Activated T-helper 1 cell treated with anti-CD3 and anti-CD28 coated beads, Interleukin-2, amount 50 U/mL, for 16 hours (primary cell): ENCODE measurements around the gene DGKZ.
A peak's percentile ranks its signal among the peaks of the same experiment; 100 is the strongest.

ENCODE experiments used
- DNase-seq, 2 donors: peaks; one replicate each; pipeline ENCODE4 v3.0.0-alpha.2; 2020; ENCODE audit warnings: low read depth in 1 of 2, low spot score in 1 of 2

The DGKZ gene

DNA sequence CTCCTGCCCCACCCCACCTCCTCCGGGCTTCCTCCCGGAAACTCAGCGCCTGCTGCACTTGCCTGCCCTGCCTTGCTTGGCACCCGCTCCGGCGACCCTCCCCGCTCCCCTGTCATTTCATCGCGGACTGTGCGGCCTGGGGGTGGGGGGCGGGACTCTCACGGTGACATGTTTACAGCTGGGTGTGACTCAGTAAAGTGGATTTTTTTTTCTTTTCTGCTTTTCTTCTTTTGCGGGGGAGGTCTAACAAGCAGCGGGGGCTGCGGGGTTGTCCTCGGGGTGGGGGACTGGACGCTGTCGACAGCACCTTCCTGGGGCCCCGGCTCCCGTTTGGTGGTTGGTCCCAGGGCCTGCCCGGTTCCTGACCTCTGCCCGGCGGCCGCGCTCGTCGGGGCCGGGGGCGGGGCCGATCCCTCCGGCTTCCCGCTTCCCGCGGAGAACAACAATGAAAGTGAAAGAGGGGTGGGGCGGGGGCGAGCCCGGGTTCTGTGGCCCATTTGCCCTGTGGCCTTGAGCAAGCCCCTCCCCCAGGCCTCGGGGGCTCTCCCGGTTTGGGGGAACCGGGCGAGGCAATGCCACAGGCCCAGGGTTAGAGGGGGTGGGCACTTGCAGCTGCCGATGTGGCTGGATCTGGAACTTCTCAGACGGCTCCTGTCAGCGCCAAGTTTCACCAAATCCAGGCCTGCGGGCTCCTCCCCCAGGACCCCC, 33.2 kb downstream of the DGKZ start:
- peak in 1 of 2 donors; percentile 43 for DNase-seq

DNA sequence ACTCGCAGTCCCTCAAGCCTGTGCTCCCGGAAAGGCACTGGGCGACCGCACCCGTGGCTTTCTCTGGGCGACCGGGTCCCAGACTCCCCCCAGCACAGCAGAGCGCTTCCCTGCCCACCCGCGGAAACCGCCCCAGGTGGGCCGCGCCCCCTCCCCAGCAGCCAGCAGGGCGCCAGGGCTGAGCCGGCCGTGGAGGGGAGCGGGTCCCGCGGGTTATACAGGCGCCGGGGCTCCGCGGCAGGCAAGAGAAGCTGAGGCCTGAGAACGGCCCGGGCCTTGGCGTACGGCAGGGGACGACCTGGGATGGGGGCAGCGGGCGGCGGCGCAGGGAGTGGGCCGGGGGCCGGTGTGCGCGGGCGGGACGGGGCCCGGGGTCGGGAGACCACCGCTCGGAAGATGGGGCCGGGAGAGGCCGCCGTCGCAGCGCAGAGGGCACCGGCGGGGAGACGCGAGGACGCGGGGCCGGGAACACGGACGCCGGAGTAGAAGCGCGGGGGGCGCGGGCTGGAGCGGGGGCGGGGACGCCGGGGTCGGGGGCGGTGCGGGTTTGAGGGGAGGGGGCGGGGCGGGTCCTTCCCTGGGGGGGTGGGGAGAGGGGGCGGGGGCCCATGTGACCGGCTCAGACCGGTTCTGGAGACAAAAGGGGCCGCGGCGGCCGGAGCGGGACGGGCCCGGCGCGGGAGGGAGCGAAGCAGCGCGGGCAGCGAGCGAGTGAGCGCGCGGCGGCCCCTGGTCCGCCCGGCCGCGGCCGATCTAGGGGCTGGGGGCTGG, 34.0 kb downstream of the DGKZ start, which contains the start of gene MDK:
Gene MDK, plus strand, starts transcription at position 622 of the 771 bp plus-strand sequence. CDS start 389 bp downstream, outside the sequence.
- DNase-seq: no peak

DNA sequence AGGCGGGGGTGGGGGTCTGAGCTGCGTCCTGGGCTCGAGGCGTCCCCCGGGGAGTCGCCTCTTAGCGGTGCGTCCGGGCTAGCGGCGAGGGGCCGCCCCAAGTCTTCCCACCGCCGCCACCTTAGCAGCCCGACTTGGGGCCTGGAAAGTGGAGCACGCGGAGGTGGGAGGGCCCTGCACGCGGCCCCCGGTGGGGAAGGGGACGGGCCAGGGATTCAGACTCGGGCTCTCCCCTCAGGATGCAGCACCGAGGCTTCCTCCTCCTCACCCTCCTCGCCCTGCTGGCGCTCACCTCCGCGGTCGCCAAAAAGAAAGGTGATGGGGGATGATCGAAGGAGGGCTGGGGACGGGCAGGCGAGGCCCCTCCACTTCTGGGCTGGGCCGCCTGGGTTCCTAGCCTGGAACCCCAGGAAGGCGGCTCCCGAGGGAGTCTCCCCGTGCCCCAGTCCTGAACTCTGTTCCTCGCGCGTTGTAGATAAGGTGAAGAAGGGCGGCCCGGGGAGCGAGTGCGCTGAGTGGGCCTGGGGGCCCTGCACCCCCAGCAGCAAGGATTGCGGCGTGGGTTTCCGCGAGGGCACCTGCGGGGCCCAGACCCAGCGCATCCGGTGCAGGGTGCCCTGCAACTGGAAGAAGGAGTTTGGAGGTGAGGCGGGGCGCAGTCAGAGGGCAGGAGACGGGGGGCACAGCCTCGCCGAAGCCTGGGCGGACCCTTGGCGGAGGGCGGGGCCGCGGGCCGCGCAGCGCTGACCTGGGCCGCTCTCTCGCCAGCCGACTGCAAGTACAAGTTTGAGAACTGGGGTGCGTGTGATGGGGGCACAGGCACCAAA, 34.8 kb downstream of the DGKZ start:
- no peak for DNase-seq

DNA sequence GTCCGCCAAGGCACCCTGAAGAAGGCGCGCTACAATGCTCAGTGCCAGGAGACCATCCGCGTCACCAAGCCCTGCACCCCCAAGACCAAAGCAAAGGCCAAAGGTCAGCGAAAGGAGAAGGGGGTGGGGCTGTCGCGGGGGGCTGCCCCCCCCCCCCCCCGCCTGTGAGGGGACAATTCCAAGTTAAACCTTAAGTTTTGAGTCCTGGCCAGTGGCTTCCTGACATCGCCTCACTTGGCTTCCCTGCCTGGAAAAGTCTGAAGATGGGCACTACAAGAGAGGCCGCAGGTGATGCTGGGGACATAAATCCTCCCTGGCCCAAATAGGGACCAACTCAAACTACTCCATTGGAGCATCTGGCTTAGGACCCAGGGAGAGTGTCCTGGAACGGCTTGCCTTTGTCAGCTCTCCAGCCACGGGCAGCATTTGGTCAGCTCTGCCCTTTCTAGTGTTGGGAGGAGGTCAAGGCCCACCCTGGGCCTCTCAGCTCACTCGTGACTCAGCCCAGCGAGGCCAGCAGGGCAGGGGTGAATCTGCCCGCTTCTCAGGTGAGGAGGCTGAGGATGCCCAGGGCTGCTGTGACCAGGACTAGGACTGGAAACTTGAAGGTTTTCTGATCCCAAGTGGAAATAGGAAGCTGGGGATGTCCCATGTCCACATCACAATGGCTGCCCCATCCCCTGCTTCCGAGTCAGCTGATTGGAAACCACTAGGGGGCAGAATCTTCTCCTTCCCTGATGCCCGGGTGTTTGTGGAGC, 35.6 kb downstream of the DGKZ start:
- no peak for DNase-seq

DNA sequence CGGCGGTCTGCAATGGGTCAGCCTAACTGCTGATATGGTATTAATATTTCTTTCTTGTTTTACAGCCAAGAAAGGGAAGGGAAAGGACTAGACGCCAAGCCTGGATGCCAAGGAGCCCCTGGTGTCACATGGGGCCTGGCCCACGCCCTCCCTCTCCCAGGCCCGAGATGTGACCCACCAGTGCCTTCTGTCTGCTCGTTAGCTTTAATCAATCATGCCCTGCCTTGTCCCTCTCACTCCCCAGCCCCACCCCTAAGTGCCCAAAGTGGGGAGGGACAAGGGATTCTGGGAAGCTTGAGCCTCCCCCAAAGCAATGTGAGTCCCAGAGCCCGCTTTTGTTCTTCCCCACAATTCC, 36.1 kb downstream of the DGKZ start:
- no peak for DNase-seq

DNA sequence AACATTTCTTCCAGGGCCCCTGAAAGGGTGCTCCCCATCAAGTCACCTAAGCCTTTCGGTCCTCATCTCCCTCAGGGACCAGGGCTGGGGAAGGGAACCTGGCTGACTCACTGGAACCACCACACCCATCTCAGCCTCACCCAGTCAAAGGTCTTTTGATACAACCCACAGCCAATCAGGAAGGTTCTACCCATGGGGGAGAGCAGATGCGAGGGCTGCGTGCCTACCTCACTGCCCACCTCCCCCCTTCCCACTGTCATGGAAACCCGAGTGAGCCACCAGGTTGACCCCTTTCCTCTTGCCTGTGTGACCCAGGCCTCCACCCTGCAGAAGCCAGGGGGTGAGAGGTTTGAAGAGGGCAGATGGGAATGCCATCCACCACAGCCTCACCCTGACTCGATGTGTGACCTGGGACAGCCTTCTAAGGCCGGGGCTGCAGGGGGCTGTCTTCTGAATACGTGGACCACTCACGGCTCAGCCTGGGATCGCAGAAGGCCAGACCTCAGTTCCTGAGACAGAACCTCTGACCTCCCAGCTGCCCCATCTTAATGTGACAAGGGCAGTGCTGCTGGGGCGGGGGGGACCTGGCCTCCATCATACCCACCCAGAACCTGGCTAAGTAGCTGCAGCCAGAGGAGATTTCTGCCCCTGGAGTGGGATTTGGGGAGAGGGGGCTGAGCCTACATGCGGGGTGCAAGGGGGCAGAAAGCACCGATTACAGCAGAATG, 36.9 kb downstream of the DGKZ start:
- no peak for DNase-seq

DNA sequence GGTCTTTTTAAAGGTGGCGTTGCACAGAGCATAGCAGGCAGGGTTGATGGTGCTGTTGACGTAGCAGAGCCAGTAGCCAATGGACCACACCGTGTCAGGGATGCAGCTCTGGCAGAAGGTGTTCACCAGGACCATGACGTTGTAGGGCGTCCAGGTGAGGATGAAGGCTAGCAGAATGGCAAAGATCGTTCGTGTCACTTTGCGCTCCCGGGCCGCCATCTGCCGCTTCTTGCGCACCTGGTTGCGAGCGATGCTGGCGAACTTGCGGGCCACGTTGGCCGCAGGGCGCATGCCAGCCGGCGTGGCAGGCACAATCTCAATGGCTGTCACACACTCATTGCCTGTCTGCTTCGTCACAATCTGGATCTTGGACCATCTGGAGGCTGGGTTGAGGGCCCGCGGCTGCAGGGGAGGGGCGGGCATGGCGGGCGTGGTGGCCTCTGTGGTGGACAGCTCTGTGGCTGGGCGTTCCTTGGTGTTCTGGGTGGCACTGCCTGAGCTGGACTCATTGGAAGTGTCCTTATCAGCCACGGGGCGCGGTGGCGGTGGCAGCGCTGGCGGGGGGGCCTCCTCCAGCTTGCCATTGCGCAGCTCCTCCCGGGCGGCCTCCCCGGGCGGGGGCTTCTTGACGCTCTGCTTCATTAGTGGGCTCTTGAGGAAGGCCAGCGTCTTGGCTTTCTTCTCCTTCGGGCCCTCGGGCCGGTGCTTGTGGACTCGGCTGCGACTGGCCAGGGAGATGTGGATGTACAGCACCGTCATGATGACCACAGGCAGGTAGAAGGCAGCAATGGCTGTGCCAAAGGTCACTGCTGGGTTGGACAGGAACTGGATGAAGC, 38.1 kb downstream of the DGKZ start:
- no peak for DNase-seq

DNA sequence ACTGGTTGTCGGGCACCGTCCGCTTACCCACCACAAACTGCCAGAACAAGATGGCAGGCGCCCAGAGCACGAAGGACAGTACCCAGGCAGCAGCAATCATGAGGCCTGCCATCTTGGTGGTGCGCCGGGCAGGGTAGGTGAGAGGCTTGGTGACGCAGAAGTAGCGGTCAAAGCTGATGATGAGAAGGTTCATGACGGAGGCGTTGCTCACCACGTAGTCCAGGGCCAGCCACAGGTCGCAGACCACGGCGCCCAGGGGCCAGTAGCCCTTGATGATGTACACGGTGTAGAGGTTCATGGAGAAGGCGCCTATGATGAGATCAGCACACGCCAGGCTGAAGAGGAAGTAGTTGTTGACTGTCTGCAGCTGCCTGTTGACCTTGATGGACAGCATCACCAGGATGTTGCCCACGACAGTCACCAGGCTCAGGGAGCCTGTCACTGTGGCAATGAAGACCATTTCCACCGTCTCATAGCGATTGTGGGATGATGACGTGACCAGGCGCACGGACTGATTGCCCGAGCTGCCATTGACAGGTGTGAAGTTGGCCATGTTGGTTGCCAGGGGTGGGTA, 38.8 kb downstream of the DGKZ start:
- DNase-seq: no peak

DNA sequence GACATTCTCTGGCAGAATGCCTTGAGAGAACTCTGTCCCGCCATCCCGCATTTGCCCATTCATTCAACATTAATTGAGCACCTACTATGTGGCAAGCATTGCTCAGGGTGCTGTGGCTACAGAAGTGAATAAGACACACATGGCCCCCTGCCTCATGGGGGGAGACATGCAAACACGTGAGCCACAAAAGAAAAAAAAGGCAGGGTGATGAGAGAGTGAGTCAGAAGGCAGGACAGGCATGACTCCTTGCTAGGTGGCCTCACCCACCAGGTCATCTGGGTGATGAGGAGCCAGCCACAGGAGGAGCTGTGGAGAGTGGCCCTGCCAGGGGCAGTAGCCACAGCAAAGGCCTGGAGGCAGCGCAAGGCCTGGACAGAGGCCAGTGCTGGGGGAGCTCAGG, 39.4 kb downstream of the DGKZ start:
- no peak for DNase-seq

DNA sequence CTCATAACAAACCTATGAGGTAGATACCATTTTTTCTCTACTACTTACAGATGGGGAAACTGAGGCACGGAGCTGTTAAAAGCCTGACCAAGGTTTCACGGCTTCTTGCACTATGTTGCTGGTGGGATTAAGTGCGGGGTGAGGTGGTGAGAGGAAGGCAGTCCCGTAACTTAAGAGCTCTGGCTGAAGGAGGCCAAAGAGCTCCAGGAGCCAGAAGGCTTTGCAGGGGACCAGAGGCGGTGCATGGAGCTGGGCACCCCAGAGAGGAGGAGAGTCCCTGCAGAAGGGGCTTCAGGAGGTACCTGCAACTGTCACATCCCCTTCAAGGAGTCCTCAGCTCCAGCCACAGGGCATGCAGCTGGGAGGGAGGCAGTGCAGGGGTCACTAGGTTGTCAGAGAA, 40.2 kb downstream of the DGKZ start:
- DNase-seq: no peak

DNA sequence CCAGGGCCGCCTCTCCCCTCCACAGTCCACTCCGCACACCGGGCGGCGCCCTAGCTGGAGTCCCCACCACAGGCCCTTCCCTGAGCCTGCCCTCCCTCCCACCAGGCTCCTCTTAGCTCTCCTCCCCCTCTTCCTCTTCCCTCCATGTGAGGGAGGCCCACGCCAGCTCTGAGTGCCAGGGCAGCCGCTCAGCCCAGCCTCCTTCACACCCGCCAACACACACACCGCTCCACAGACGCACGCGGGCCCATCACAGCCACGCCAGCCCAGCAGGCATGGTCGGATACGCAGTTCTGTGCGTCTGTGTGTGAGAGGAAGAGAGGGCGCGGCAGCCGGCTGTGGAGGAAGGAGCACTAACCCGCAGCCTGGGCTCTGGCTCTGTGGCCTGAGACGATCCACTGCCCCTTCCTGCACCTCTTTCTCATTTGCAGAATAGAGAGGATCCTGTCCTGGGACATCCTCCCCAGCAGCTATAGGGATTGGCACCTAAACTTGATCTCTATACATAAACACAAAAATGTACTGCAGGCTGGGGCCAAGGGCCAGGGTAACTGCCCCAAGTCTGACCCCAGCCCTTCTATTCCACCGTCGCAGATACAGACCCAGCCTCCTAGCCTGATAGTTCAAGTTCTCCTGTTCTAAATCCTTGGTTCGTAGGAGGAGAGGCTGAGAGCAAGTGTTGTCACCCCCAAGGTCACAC, 40.8 kb downstream of the DGKZ start:
- no peak for DNase-seq

DNA sequence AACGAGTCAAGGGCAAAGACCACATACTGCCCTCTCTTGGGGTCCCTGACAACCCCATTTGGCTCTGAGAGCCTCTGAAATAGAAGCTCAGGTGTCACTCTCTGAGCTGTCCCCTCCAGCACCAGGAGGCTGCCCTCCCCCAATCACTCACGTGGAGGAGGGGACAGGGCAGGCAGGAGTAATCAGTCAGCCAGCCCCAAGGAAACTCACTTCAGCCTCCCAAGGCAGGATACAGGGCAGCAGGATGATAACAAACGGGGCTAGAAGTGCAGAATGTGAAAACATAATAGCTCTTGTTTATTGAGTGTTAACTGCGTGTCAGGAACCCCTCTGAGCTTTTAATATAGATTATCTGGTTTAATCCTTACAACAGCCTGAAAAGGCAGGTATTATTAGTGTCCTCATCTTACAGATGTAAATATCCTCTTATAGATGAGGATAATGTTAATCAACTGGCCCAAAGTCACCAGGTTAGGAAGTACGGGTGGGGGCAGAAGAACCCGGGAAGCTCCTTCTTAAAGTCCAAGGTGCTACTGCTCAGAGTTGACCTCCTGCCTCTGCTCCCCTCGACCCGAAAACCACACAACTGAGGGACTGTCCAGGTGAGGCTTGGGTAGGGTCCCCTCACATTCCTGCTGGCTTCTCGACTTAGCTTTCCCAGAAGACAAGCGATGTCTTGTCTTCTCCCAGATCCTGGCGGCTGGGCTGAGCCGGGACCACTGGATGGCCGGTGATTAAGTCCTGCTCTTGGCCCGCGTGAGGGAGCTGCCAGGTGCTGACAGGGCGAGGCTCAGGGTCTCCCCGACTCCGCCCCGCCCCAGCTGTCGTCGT, 41.6 kb downstream of the DGKZ start:
- no peak for DNase-seq

DNA sequence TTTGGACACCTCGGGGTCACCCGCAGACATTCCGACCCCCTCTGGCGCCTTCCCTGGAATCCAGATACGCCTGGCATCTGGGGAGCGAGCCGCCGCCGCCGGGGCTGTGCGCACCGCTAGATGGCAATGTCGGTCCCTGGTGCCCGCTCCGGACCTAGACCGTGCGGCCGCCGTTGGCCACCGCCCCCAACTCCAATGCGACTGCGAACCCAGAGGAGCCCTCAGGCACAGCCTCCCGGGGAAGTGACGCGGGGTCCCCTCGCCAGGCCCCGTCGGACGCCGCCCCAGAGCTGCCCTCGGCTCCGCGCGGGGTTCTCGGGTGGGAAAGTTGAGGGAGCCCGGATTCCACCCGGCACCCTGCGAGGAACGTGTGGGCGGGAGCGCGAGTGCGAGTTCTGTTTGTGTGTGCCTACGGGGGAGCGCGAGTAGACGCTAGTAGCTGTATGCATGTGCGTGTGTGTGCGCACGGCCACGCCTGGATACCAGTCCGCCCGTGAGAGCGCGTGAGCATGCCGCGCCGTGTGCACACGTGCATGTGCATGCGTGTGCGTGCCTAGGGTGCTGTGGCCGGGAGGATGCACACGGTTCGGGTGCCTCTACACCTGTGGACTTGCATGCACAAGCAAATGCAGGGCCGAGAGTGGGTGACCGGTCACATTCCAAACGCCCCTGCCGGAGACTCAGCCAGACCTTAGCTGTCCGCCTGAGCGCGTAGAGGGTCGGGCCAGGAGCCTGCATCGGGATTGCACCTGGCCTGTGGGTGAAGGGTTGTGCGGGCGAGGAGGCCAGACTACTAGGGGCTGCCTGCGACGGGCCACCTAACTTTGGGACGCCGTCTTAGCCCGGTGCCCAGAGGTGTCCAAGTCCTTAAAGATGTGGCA, 42.4 kb downstream of the DGKZ start:
- no peak for DNase-seq

DNA sequence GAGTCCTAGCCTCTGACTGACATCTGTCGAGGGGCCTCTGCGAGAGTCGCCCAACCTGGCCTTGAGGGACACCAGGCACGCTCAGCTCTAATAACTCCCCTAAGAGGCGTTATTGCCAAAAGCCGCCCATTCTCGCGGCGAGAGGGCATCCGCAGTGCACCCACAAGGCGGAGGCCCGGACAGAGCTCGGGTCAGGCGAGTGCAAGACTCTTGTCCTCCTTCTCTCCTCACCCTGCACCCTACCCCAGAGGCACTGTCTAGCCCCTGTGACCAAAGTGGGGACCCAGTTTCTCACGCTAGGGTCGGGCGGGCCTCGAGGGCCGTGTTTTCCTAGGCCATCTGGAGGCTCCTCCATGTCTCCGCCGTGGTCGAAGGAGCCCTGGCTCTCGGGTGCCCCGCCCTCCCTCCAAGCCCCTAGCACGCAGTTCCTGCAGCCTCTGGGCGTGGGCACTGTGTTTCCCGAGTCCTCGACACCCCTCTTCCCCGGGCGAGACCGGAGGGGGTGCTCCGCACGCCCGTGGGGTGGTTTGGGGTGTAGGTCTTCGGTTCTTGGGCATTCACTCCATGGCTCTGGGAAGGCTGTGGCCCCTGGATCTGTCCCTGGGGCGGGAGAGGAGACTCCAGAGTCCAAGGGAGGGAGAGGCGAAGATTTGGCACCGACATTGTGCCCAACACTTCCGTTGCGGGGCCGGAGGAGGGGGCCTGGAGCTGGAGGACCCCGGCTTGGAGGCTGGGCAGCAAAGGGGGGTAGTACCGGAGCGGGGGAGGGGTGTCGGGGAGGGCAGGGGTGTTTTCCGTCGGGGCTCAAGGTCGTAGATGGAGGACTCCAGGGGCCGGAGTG, 43.3 kb downstream of the DGKZ start:
- DNase-seq: no peak

DNA sequence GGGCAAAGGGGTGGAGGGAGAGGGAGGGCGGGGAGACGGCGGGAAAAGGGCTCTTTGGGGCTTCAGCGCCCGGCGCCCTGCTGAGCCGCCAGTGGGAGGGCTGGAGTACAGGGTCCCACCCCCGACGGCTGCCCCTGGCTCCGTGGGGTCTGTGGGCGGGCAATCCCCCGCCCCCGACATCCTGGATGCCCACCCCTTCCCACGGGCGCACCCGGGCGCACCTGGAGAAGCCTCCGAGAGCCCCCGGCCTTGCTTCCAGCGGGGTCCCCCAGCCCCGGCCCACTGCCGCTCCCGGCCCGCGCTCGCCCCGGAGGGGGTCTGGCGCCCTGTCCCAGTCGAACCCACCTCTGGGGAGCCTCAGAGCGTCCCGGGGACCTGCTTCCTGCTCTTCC, 43.9 kb downstream of the DGKZ start:
- DNase-seq: no peak
